Spleen (tissue), 13 donors: ENCODE data around the gene HECTD1. TPM values are rescaled to one million over a fixed set of nuclear protein-coding genes. Genes with fewer than 3 reads are reported as not detected.
A peak's percentile ranks its signal among the peaks of the same experiment; 100 is the strongest.
"Not testable (repeated sequence)": the region's sequence is repeated elsewhere in the genome, so short reads cannot be mapped to it uniquely, and the experiment has no call there.

Experiments
- DNase-seq: peaks from one replicate; pipeline ENCODE4 v3.0.0-alpha.2; 2020
- H3K27ac ChIP-seq, 8 donors: fragments of 200-600 bp; sonication (generic) in 7 of 8; 1 replicate in 4 of 8; 2 replicates in 4 of 8; pipeline versions ENCODE4 v1.5.0 to v1.8.0; 2016 to 2021; ENCODE audit warnings: inconsistent platforms in 4 of 8, mild to moderate bottlenecking in 4 of 8, moderate library complexity in 1 of 8
- H3K27me3 ChIP-seq, 7 donors: fragments of 200-600 bp; sonication (generic) in 6 of 7; replicated peaks in 1 of 7; 1 replicate in 4 of 7; 2 replicates in 3 of 7; pipeline versions ENCODE4 v1.5.0 to v1.8.0; 2016 to 2021; ENCODE audit warnings: inconsistent platforms in 3 of 7, mild to moderate bottlenecking in 1 of 7
- H3K36me3 ChIP-seq, 6 donors: fragments of 200-600 bp; sonication (generic) in 5 of 6; 1 replicate in 4 of 6; 2 replicates in 2 of 6; pipeline versions ENCODE4 v1.5.0 to v1.8.0; 2016 to 2021; ENCODE audit warnings: inconsistent platforms in 2 of 6
- H3K4me1 ChIP-seq, 6 donors: fragments of 200-600 bp; sonication (generic) in 5 of 6; 1 replicate in 3 of 6; 2 replicates in 3 of 6; pipeline versions ENCODE4 v1.5.0 to v1.8.0; 2016 to 2021; ENCODE audit warnings: inconsistent platforms in 3 of 6
- H3K4me3 ChIP-seq, 8 donors: fragments of 200-600 bp; sonication (generic) in 7 of 8; 1 replicate in 4 of 8; 2 replicates in 4 of 8; pipeline versions ENCODE4 v1.5.0 to v1.8.0; 2016 to 2021; ENCODE audit warnings: inconsistent platforms in 4 of 8, mild to moderate bottlenecking in 4 of 8, moderate library complexity in 2 of 8
- H3K9me3 ChIP-seq, 8 donors: fragments of 200-600 bp; sonication (generic) in 7 of 8; 1 replicate in 4 of 8; 2 replicates in 4 of 8; pipeline versions ENCODE4 v1.5.0 to v1.8.0; 2016 to 2021; ENCODE audit warnings: inconsistent platforms in 4 of 8
- POLR2A ChIP-seq, 3 donors: fragments of 450-650 bp; IDR thresholded peaks; one replicate each; pipeline ENCODE4 v1.5.1; 2017; ENCODE audit warnings: antibody characterized with exemption in 3 of 3, mild to moderate bottlenecking in 1 of 3
- POLR2AphosphoS5 ChIP-seq, 3 donors: sonication (generic); formaldehyde crosslinking; IDR thresholded peaks; one replicate each; pipeline ENCODE4 v1.5.1; 2017; ENCODE audit warnings: antibody characterized with exemption in 3 of 3
- WGBS, 5 donors: extraction: QIAGEN DNeasy Blood & Tissue Kit in 3 of 5; methylation state at CpG; one replicate each; pipeline versions ENCODE4 v1.1.5 to v1.1.7; 2013 to 2018; 5-methylcytosine and 5-hydroxymethylcytosine counted together
- intact Hi-C: fragments of 100-400 bp; cut with DNase I; formaldehyde crosslinking; loops from one replicate; pipeline ENCODE4 v1.15.0; 2023; ENCODE audit warnings: low total_unique reads
- long read RNA-seq, 2 donors: transcript quantifications; one replicate each; lab custom pipeline, GENCODE V29; 2026
- polyA plus RNA-seq, 3 donors: library from polyadenylated mRNA; stranded (reverse); fragments of 200-250 nt; gene quantifications; one replicate each; pipeline ENCODE4 v1.2.1, GENCODE V29; 2013
- total RNA-seq, 7 donors: library from RNA; depleted of rRNA in 3 of 7; stranded (reverse); fragments of >200 nt in 3 of 7; fragmentation: NEBNext Ultra II Directional in 4 of 7; extraction: Animal tissue kit (Norgen Biotek cat#: 25700) in 4 of 7; gene quantifications; one replicate each; pipeline versions ENCODE4 v1.1.0 to v1.2.1, GENCODE V29; 2016 to 2021
- TF ChIP-seq, protein P1 (sequence below), 11 experiments: fragments of 200-600 bp in 7 of 11; fragments of 450-650 bp in 4 of 11; sonication (generic) in 4 of 11; IDR thresholded peaks in 8 of 11; conservative IDR thresholded peaks in 3 of 11; 1 replicate in 7 of 11; 2 replicates in 4 of 11; pipeline versions ENCODE4 v1.4.0 to v1.8.0; 2016 to 2021; ENCODE audit warnings: antibody characterized with exemption in 11 of 11, inconsistent platforms in 4 of 11, mild to moderate bottlenecking in 1 of 11
- donor health status: healthy with polysubstance abuse.
- donor health status: DM: no; HTN: no; CAD: no; lungs with moderate emphysema.
- donor health status: DM: no; HTN: no; CAD: no.
- donor health status: Bipolar disorder and iron deficiency.
- donor health status: healthy.
- donor health status: DM: no; HTN: no; CAD: no.
- donor health status: DM: yes; HTN: yes; CAD: no.

The HECTD1 gene
- 100 to 1,000 TPM; 133 to 176 (median 160) TPM for total RNA-seq
- polyA plus RNA-seq: 10 to 100 TPM; 27.6 to 31.4 (median 28.6) TPM
- long read RNA-seq, donor 1, partial matches to known transcripts: 0 of 7 reads
- long read RNA-seq, donor 1, other reads (novel, unspliced or antisense): 0 of 7 reads
- long read RNA-seq, donor 2, partial matches to known transcripts: 0 of 3 reads
- long read RNA-seq, donor 2, other reads (novel, unspliced or antisense): 0 of 3 reads

DNA sequence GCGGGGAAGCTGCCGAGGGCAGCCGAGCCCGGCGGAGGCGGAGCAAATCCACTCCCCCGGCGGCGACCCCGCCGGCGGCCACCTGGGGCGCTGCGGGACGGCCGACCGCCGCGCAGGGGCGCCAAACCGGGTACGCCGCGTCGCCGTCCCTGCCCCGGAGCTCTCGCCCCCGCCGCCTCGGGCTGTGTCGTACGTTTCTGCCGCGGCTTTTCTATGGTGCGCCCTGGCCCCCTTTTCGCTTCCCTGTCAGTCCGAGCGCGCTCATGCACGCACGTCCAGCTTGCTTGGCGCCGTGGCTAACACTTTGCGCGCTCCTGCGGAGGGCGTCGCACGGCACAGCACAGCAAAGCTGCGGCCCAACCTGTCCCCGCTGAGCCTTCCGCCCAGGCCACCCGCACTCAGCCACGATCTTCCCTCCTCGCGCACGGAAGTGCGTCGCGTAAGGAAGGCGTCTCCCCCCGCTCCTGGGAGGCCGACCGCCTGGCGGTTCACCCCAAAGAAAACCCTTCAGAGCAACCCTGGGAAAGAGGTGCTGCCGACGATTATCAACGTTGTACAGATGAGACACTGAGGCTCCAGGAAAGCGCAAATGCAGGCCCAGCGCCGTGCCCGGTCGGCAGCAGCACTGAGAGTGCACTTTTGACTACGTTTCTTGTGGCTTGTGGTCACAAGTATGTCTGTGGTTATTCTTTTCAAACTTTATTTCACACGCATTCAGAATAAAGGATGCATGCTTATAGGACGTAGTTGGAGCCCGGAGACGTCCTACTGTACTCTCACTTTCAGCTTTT, at the start of gene HECTD1:
HECTD1 (minus strand) TSS at position 39 of the 791 bp plus-strand sequence. CDS start 1,857 bp downstream, outside the sequence.
- intact Hi-C loops: no loop called here
- TF ChIP-seq, protein P1, sequence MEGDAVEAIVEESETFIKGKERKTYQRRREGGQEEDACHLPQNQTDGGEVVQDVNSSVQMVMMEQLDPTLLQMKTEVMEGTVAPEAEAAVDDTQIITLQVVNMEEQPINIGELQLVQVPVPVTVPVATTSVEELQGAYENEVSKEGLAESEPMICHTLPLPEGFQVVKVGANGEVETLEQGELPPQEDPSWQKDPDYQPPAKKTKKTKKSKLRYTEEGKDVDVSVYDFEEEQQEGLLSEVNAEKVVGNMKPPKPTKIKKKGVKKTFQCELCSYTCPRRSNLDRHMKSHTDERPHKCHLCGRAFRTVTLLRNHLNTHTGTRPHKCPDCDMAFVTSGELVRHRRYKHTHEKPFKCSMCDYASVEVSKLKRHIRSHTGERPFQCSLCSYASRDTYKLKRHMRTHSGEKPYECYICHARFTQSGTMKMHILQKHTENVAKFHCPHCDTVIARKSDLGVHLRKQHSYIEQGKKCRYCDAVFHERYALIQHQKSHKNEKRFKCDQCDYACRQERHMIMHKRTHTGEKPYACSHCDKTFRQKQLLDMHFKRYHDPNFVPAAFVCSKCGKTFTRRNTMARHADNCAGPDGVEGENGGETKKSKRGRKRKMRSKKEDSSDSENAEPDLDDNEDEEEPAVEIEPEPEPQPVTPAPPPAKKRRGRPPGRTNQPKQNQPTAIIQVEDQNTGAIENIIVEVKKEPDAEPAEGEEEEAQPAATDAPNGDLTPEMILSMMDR (IDR thresholded peaks at IDR 0.05 in 8 of 11, conservative IDR thresholded peaks at IDR 0.05 in 3 of 11): peak in 10 of 11 experiments; percentile 11 to 99 (median 92)
- peak; percentile 85 to 93 (median 91) for TF ChIP-seq POLR2AphosphoS5 (IDR thresholded peaks at IDR 0.05)
- peak in 1 of 3 donors; percentile 40 for TF ChIP-seq POLR2A (IDR thresholded peaks at IDR 0.05)
- Histone ChIP-seq H3K4me1 (peaks cover 24 to 58% (median 35%) of the 10 kb centered on the region in 6 donors), H3K27me3 (no peaks in the 10 kb centered on the region), H3K4me3 (peak within 1 kb of the TSS; percentile 66 to 84 (median 72)), H3K9me3 (no peaks in the 10 kb centered on the region), H3K36me3 (peaks cover 0 to 14% (median 3%) of the 10 kb centered on the region in 6 donors), H3K27ac (peak within 1 kb of the TSS; percentile 97 to 99 (median 98))
- 0 to 1% (median 0%) methylated on average over 33 to 79 of the region's 79 CpGs for WGBS, 5 donors
- DNase-seq: no peak

DNA sequence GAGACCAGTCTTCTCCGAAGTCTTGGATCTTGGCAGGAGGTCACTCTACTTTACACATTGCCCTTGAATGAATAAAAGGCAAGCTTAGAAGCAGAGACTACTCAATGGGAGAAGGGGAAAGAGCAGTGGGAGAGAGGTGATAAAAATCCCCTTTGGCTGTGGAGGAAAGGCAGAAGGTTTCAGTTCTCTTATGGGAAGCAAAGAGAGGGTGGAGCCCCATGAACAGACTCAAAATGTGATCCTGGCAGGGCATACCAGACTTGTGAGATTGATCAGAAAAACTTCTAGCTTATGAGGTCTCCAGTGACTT, 49.6 kb upstream of the HECTD1 start:
- Histone ChIP-seq H3K4me1 (peaks cover 0 to 7% (median 0%) of the 10 kb centered on the region in 6 donors), H3K4me3 (no peak overlapping the region), H3K9me3 (no peaks in the 10 kb centered on the region), H3K27me3 (no peaks in the 10 kb centered on the region), H3K27ac (no peak overlapping the region), H3K36me3 (no peaks in the 10 kb centered on the region)
- intact Hi-C loops: no loop called here
- WGBS, 5 donors: 94 to 100% (median 96%) methylated on average over 1 of the region's 1 CpG
- no peak for TF ChIP-seq POLR2AphosphoS5 (IDR thresholded peaks at IDR 0.05)
- DNase-seq: no peak

DNA sequence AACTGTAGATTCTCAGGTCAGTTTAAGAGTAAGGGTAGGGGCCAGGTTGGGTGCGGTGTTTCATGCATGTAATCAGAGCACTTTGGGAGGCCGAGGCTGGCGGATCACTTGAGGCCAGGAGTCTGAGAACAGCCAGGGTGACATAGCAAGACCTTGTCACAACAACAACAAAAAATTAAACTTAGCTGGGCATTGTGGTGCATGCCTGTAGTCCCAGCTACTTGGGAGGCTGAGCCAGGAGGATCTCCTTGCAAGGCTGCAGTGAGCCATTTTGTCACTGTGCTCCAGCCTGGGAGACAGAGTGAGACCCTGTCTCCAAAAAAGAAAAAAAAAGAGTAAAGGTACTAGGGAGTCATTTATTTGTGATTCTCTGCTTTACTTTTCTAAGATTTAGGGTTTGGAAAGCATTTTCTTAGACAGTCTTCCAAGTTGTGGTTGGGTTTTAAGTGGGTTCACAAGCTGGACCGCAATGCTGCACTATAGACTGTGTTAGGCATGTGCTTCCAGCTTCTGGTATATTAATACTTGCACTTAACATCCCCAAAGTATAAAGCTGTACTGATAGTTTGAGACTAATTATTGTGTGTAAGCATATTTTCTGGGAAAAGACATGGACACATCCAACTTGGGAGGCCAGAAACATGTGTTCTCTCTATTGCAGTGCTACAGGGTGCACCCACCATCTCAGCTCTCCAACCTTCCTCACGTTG, 49.1 kb upstream of the HECTD1 start:
- Histone ChIP-seq H3K27me3 (no peaks in the 10 kb centered on the region), H3K27ac (no peak overlapping the region), H3K9me3 (no peaks in the 10 kb centered on the region), H3K4me1 (peaks cover 0 to 2% (median 0%) of the 10 kb centered on the region in 6 donors), H3K4me3 (no peak overlapping the region), H3K36me3 (no peaks in the 10 kb centered on the region)
- TF ChIP-seq POLR2AphosphoS5 (IDR thresholded peaks at IDR 0.05): no peak
- TF ChIP-seq, protein P1 (IDR thresholded peaks at IDR 0.05 in 8 of 11, conservative IDR thresholded peaks at IDR 0.05 in 3 of 11): no peak
- TF ChIP-seq POLR2A (IDR thresholded peaks at IDR 0.05): no peak
- 90 to 98% (median 94%) methylated on average over 5 of the region's 5 CpGs for WGBS, 5 donors
- DNase-seq: no peak
- intact Hi-C loops: no loop called here

DNA sequence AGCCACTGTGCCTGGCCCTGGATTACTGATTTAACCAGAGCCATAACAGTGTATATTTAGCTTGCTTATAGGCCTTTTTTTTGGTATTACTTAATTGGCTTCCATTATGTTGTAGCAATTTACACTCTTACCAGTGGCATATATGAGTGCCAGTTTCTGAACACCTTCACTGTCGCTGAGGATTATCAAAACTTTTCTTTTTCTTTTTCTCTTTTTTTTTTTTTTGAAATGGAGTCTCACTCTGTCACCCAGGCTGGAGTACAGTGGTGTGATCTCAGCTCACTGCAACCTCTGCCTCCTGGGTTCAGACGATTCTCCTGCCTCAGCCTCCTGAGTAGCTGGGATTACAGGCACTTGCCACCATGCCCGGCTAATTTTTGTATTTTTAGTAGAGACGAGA, 48.3 kb upstream of the HECTD1 start:
- DNase-seq, H3K9me3 ChIP-seq, H3K27me3 ChIP-seq, H3K4me1 ChIP-seq, intact Hi-C loops, H3K27ac ChIP-seq, H3K36me3 ChIP-seq, H3K4me3 ChIP-seq: not testable (repeated sequence)
- 90 to 96% (median 92%) methylated on average over 4 of the region's 4 CpGs for WGBS, 5 donors

DNA sequence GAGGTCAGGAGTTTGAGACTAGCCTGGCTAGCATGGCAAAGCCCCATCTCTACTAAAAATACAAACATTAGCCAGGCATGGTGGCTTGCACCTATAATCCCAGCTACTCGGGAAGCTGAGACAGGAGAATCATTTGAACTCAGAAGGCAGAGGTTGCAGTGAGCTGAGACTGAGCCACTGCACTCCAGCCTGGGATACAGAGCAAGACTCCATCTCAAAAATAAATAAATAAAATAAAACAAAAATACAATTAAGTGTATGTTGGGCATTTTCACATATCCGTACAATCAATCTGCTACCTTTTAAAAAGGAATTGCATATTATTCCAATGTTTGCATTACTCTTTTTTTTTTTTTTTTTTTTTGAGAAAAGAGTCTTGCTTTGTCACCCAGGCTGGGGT, 47.7 kb upstream of the HECTD1 start:
- Histone ChIP-seq H3K4me3 (no peak overlapping the region), H3K27ac (no peak overlapping the region), H3K9me3 (no peaks in the 10 kb centered on the region), H3K36me3 (no peaks in the 10 kb centered on the region), H3K4me1 (no peaks in the 10 kb centered on the region), H3K27me3 (no peaks in the 10 kb centered on the region)
- no peak for DNase-seq
- intact Hi-C loops: no loop called here
- WGBS, 5 donors: 88 to 96% (median 89%) methylated on average over 2 of the region's 2 CpGs
- no peak for TF ChIP-seq POLR2AphosphoS5 (IDR thresholded peaks at IDR 0.05)
- TF ChIP-seq, protein P1 (IDR thresholded peaks at IDR 0.05 in 8 of 11, conservative IDR thresholded peaks at IDR 0.05 in 3 of 11): no peak
- TF ChIP-seq POLR2A (IDR thresholded peaks at IDR 0.05): no peak
